ENCODE measurements around the gene CDT1. TPM values are rescaled to one million over a fixed set of nuclear protein-coding genes. Genes with fewer than 3 reads are reported as not detected.
A peak's percentile ranks its signal among the peaks of the same experiment; 100 is the strongest.

Gene CDT1
- total RNA-seq (2014; rRNA removed; shearing (Covaris generic)) (114 and 187 TPM in 2 replicates), polyA plus RNA-seq (2016; fragmentation: Nextera tagmentation; extraction: Ambion mirVana) (32.6 and 36.1 TPM in 2 replicates)
- long read RNA-seq, transcript CDT1-201 (10 exons, 3,240 nt), result major isoform, 69 of 83 reads
- long read RNA-seq, partial matches to known transcripts, result 7 of 83 reads
- long read RNA-seq, other reads (novel, unspliced or antisense), result 7 of 83 reads

DNA sequence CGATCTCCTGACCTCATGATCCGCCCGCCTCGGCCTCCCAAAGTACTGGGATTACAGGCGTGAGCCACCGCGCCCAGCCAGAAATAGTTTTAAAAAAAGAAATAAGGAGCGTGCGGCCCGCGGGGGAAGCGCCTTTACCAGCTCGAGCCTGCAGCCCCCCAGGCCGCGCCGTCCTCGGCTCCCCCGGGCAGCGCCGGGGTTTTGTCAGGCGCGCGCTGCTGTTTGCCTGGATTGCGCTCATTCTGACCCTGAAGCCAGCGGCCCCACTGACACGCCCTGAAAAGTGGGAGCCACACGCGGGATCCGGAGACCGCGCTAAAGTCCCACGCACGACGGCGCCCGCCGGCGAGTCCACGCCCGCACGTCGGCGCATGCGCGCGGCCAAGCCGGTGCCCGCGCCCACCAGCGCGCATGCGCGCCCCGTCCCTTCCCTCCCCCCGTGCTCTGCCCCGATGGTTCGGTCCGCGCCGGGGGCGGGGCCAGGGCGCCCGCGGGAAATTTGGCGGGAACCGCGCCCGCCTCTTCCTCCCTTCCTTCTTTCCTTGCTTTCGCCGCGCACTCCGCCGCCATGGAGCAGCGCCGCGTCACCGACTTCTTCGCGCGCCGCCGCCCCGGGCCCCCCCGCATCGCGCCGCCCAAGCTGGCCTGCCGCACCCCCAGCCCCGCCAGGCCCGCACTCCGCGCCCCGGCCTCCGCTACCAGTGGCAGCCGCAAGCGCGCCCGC lies at the start of gene CDT1:
Gene CDT1 (plus strand): TSS at position 526 of the 724 bp plus-strand sequence. CDS start 43 bp downstream, at position 569.
- Histone ChIP-seq H3K4me3 (peak within 1 kb of the TSS; percentile 83), H3K27ac (ENCODE audit: low read depth) (peak within 1 kb of the TSS; percentile 80), H3K79me2 (replicated peaks; ENCODE audit: insufficient read depth) (peaks cover 11% of the 10 kb centered on the region), H3K4me2 (peak within 1 kb of the TSS; percentile 97), H4K20me1 (replicated peaks; ENCODE audit: insufficient read depth) (no peaks in the 10 kb centered on the region; the same call in 1 of the 2 replicates), H3K36me3 (ENCODE audit: insufficient read depth) (0 out of 2 replicates have a peak, but pooled peaks cover 6% of the 10 kb centered on the region), H3K4me1 (ENCODE audit: insufficient read depth) (no peaks in the 10 kb centered on the region), H3F3A (replicated peaks; ENCODE audit: low read depth) (peaks cover 43% of the 10 kb centered on the region), H3K9me2 (ENCODE audit: insufficient read depth) (no peaks in the 10 kb centered on the region), H2AFZ (no peak within 1 kb of the TSS), H3K27me3 (ENCODE audit: insufficient read depth) (no peaks in the 10 kb centered on the region)
- H3K27ac Mint-ChIP-seq, result peak within 1 kb of the TSS; percentile 67
- TF ChIP-seq ZNF331 (CRISPR knock-in tag; IDR thresholded peaks at IDR 0.05; ENCODE audit: low read depth), result no peak
- peak; percentile 42; the same call in 1 of the 2 replicates for TF ChIP-seq POLR2AphosphoS5 (IDR thresholded peaks at IDR 0.05; ENCODE audit: low read depth)
- H3K36me3 Mint-ChIP-seq (ENCODE audit: low read depth), result peaks cover 49% of the 10 kb centered on the region
- no peaks in the 10 kb centered on the region for H3K4me1 Mint-ChIP-seq
- DNase-seq (ENCODE audit: low spot score) (peak; percentile 78), ATAC-seq (peak; percentile 12; the same call in 2 of the 3 replicates)
- peaks cover 2% of the 10 kb centered on the region; the same call in 1 of the 3 replicates for H3K9me3 Mint-ChIP-seq
- peak within 1 kb of the TSS; percentile 85 for H3K4me3 Mint-ChIP-seq
- H3K27me3 Mint-ChIP-seq (ENCODE audit: insufficient read depth, low read depth, poor library complexity), result peaks cover 32% of the 10 kb centered on the region

DNA sequence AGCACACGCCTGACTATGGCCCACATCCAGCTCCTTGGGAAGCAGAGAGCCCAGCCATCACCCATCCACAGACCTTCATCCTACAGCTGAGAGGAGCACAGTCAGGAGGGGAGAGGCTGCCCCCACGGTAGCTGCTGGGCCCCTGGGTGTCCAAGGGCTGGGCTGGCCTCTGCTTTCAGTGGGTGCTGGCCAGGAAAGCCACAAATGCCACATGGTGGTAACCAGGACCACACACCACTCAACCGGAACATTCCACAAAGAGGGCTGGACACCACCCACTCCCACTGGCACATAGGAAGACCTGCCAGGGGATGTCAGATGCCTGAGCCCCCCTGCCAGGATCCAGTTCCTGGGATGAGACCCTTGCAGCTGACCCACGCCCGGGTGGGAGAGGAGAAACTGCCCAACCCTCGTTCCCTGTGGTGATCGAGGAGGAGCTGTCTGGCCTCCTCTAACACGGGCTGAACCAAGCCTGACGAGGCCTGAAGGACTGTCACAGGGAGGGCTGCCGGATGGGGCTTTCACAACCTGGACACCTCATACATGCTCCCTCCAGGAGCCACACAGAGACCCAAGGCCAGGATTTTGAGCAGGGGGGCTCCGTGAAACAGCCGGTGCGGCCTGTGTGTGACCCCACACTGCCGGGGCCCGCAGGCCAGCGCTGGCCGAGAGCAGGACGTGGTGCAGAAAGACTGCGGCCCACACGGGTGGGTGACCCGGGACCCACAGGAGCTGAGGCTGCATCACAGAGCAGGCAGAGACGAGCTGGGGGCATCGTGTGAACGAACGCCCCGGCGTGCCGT lies 49.3 kb upstream of the CDT1 start:
- H3K27me3 Mint-ChIP-seq (ENCODE audit: insufficient read depth, low read depth, poor library complexity), result peaks cover 20% of the 10 kb centered on the region
- H3K27ac Mint-ChIP-seq, result no peak overlapping the region
- no peak overlapping the region for H2AFZ ChIP-seq
- no peak overlapping the region for H3K4me3 Mint-ChIP-seq
- H3K36me3 Mint-ChIP-seq (ENCODE audit: low read depth), result peaks cover 3% of the 10 kb centered on the region; the same call in 1 of the 3 replicates
- H3F3A ChIP-seq (replicated peaks; ENCODE audit: low read depth), result 0 out of 2 replicates have a peak, but pooled peaks cover 16% of the 10 kb centered on the region
- H3K27ac ChIP-seq (ENCODE audit: low read depth), result peak overlapping the region; percentile 66; the same call in 1 of the 2 replicates
- no peak overlapping the region for H3K4me2 ChIP-seq
- no peaks in the 10 kb centered on the region for H3K9me2 ChIP-seq (ENCODE audit: insufficient read depth)
- H3K4me1 ChIP-seq (ENCODE audit: insufficient read depth), result peaks cover 5% of the 10 kb centered on the region; the same call in 1 of the 2 replicates
- ATAC-seq (no peak), DNase-seq (ENCODE audit: low spot score) (no peak)
- H3K4me1 Mint-ChIP-seq, result peaks cover 24% of the 10 kb centered on the region
- no peaks in the 10 kb centered on the region for H3K9me3 Mint-ChIP-seq
- H4K20me1 ChIP-seq (replicated peaks; ENCODE audit: insufficient read depth), result no peaks in the 10 kb centered on the region
- no peaks in the 10 kb centered on the region for H3K36me3 ChIP-seq (ENCODE audit: insufficient read depth)
- no peaks in the 10 kb centered on the region; the same call in 1 of the 2 replicates for H3K79me2 ChIP-seq (replicated peaks; ENCODE audit: insufficient read depth)
- H3K4me3 ChIP-seq, result no peak overlapping the region
- no peaks in the 10 kb centered on the region for H3K27me3 ChIP-seq (ENCODE audit: insufficient read depth)
- TF ChIP-seq POLR2AphosphoS5 (IDR thresholded peaks at IDR 0.05; ENCODE audit: low read depth), result no peak
- TF ChIP-seq ZNF331 (CRISPR knock-in tag; IDR thresholded peaks at IDR 0.05; ENCODE audit: low read depth), result no peak
- TF ChIP-seq, protein P1, sequence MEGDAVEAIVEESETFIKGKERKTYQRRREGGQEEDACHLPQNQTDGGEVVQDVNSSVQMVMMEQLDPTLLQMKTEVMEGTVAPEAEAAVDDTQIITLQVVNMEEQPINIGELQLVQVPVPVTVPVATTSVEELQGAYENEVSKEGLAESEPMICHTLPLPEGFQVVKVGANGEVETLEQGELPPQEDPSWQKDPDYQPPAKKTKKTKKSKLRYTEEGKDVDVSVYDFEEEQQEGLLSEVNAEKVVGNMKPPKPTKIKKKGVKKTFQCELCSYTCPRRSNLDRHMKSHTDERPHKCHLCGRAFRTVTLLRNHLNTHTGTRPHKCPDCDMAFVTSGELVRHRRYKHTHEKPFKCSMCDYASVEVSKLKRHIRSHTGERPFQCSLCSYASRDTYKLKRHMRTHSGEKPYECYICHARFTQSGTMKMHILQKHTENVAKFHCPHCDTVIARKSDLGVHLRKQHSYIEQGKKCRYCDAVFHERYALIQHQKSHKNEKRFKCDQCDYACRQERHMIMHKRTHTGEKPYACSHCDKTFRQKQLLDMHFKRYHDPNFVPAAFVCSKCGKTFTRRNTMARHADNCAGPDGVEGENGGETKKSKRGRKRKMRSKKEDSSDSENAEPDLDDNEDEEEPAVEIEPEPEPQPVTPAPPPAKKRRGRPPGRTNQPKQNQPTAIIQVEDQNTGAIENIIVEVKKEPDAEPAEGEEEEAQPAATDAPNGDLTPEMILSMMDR (conservative IDR thresholded peaks at IDR 0.05; ENCODE audit: low read depth in 2 of 2), result no peak
- TF ChIP-seq ZNF114 (CRISPR knock-in tag; IDR thresholded peaks at IDR 0.05), result no peak
- TF ChIP-seq, protein P2, sequence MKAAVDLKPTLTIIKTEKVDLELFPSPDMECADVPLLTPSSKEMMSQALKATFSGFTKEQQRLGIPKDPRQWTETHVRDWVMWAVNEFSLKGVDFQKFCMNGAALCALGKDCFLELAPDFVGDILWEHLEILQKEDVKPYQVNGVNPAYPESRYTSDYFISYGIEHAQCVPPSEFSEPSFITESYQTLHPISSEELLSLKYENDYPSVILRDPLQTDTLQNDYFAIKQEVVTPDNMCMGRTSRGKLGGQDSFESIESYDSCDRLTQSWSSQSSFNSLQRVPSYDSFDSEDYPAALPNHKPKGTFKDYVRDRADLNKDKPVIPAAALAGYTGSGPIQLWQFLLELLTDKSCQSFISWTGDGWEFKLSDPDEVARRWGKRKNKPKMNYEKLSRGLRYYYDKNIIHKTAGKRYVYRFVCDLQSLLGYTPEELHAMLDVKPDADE (IDR thresholded peaks at IDR 0.05), result no peak
- no peak for TF ChIP-seq CREB1 (CRISPR knock-in tag; IDR thresholded peaks at IDR 0.05; ENCODE audit: low read depth)
- no peak for TF ChIP-seq EZH2phosphoT487 (IDR thresholded peaks at IDR 0.05; ENCODE audit: unreplicated experiment)
- TF ChIP-seq, protein P3, sequence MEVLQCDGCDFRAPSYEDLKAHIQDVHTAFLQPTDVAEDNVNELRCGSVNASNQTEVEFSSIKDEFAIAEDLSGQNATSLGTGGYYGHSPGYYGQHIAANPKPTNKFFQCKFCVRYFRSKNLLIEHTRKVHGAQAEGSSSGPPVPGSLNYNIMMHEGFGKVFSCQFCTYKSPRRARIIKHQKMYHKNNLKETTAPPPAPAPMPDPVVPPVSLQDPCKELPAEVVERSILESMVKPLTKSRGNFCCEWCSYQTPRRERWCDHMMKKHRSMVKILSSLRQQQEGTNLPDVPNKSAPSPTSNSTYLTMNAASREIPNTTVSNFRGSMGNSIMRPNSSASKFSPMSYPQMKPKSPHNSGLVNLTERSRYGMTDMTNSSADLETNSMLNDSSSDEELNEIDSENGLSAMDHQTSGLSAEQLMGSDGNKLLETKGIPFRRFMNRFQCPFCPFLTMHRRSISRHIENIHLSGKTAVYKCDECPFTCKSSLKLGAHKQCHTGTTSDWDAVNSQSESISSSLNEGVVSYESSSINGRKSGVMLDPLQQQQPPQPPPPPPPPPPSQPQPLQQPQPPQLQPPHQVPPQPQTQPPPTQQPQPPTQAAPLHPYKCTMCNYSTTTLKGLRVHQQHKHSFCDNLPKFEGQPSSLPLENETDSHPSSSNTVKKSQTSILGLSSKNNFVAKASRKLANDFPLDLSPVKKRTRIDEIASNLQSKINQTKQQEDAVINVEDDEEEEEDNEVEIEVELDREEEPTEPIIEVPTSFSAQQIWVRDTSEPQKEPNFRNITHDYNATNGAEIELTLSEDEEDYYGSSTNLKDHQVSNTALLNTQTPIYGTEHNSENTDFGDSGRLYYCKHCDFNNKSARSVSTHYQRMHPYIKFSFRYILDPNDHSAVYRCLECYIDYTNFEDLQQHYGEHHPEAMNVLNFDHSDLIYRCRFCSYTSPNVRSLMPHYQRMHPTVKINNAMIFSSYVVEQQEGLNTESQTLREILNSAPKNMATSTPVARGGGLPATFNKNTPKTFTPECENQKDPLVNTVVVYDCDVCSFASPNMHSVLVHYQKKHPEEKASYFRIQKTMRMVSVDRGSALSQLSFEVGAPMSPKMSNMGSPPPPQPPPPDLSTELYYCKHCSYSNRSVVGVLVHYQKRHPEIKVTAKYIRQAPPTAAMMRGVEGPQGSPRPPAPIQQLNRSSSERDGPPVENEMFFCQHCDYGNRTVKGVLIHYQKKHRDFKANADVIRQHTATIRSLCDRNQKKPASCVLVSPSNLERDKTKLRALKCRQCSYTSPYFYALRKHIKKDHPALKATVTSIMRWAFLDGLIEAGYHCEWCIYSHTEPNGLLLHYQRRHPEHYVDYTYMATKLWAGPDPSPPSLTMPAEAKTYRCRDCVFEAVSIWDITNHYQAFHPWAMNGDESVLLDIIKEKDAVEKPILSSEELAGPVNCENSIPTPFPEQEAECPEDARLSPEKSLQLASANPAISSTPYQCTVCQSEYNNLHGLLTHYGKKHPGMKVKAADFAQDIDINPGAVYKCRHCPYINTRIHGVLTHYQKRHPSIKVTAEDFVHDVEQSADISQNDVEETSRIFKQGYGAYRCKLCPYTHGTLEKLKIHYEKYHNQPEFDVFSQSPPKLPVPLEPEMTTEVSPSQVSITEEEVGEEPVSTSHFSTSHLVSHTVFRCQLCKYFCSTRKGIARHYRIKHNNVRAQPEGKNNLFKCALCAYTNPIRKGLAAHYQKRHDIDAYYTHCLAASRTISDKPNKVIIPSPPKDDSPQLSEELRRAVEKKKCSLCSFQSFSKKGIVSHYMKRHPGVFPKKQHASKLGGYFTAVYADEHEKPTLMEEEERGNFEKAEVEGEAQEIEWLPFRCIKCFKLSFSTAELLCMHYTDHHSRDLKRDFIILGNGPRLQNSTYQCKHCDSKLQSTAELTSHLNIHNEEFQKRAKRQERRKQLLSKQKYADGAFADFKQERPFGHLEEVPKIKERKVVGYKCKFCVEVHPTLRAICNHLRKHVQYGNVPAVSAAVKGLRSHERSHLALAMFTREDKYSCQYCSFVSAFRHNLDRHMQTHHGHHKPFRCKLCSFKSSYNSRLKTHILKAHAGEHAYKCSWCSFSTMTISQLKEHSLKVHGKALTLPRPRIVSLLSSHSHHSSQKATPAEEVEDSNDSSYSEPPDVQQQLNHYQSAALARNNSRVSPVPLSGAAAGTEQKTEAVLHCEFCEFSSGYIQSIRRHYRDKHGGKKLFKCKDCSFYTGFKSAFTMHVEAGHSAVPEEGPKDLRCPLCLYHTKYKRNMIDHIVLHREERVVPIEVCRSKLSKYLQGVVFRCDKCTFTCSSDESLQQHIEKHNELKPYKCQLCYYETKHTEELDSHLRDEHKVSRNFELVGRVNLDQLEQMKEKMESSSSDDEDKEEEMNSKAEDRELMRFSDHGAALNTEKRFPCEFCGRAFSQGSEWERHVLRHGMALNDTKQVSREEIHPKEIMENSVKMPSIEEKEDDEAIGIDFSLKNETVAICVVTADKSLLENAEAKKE (CRISPR knock-in tag; IDR thresholded peaks at IDR 0.05), result no peak
